Smooth muscle cell of the brain vasculature (primary cell): Measurements from ENCODE around the gene SLC25A51.

Source experiments
- DNase-seq: peaks from one replicate; pipeline ENCODE4 v3.0.0-alpha.2; 2012; ENCODE audit warnings: low read depth, low spot score

The SLC25A51 gene

DNA sequence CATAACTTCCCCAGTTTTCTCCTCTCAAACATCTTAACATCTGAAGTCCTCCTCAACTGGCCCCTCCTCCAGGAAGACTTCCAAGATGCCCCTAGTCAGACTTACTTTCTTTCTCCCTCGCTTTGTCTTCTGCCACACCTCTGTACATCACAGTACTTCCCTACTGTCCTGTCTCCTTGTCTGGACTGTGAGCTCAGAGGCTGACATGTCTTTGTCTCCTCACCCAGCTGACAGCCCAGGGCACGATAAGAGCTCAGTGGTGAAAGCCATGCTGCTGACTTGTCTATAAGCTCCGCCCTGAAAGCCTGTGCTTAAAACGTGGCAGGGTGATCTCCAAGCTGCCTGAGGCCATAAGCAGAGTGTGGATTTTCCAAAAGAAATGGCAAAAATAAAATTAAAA is 33.0 kb upstream of the SLC25A51 start:
- DNase-seq: no peak

DNA sequence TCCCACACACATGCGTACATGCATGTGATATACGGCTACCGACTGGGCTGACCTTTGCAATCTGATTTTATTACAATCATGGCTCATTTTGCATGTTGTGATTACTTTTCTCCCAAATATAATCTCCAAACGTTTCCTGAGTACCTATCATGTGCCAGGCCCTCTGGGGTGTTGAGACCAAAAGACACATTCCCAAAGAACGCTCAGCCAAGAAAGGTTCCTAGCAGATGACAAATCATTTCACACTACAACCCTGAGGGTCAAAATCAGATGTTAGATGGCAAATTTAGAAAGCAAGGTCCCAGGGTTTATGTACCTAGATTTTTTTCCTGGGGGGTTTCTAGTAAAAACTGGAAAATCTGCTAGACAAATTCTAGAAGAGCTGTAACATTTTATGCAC is 32.4 kb upstream of the SLC25A51 start:
- DNase-seq: no peak

DNA sequence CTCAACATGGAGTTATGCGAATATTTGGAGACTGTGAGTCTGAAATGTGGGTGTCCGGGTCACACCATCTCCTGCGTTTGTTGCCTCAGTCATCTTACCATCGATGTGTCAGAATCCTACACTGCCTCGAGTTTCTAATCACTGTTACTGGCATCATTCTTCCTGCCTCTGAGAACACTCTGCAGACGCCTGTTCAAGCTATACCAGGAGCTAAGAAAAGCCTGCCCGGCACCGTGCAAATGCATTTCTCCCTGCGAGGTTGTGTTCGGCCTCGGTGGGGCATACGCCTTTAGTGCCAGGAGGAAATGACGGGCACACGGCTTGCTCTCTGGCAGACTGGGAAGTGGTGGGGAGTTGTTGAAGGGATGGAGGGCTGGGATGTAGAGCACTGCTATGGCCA is 31.2 kb upstream of the SLC25A51 start:
- DNase-seq: no peak

DNA sequence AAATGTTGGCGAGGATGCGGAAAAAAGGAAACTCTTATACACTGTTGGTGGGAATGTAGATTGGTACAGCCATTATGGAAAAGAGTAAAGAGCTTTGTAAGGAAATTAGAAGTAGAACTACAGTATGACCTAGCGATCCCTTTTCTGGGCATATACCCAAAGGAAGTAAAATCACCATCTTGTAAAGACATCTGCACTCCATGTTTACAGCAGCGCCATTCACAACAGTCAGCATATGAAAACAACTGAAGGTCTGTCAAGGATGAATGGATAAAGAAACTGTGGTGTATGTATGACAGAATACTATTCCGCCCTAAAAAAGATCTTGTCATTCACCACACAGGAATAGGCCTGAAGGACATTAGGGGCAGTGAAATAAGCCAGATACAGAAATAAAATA is 27.7 kb upstream of the SLC25A51 start:
- DNase-seq: no peak

DNA sequence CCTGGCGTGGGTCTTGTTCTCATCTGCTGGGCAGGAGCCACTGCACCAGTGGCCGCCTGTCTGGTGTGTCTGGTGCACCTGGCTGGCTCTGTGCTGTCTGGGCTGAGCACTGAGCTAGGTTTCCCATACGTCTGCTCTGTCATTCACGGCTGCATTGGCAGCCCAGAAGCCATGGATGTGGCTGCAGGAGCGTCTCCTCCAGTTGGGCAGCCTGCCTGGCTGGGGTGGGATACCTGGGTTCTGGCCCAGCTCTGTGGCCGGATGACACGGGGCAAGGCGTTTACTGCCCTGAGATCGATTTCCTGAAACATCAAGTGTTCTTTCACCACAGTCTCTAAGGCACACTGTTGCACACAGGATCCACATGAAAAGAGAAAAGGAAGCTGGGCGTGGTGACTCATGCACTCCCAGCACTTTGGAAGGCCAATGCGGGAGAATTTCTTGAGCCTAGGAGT is 25.5 kb upstream of the SLC25A51 start:
- no peak for DNase-seq

DNA sequence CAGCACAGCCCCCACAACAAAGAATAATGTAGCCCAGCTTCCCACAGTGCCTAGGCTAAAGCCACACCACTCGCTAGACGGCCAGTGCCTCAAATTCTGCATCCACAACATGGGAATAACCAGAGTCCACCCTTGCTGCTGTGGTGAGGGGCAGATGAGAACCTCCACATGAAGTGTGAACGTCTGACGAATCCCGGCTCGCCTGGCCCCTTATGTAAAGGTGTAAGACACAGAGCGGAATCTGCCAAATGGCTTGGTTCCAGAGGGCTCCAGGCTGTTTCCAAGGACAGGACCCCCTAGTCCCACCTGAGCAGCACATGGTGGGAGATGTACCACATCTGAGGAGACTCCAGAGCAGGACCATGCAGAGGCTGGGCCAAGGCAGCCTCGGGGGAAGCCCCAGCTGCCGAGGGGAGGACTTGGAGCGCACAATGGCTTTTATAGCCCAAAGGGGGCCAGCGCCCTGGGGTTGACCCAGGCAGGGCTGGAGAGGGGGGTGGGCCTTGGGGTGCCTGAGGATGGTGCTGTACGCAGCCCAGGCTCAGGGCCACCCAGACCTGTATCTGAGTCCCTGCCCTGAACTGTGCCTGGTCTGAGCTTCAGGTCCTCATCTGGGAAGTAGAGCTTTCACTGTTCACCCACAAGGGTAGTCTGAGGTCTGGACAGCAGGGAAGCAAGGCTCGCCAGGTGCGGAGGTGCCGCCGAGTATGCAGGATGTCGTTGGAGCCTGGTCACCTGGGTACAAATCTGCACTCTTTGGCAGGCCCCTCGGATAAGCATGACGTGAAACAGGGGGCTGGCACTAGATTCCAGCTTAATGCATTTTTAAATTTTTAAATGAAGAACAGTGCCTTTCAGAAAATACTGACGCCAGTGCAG is 24.9 kb upstream of the SLC25A51 start:
- no peak for DNase-seq

DNA sequence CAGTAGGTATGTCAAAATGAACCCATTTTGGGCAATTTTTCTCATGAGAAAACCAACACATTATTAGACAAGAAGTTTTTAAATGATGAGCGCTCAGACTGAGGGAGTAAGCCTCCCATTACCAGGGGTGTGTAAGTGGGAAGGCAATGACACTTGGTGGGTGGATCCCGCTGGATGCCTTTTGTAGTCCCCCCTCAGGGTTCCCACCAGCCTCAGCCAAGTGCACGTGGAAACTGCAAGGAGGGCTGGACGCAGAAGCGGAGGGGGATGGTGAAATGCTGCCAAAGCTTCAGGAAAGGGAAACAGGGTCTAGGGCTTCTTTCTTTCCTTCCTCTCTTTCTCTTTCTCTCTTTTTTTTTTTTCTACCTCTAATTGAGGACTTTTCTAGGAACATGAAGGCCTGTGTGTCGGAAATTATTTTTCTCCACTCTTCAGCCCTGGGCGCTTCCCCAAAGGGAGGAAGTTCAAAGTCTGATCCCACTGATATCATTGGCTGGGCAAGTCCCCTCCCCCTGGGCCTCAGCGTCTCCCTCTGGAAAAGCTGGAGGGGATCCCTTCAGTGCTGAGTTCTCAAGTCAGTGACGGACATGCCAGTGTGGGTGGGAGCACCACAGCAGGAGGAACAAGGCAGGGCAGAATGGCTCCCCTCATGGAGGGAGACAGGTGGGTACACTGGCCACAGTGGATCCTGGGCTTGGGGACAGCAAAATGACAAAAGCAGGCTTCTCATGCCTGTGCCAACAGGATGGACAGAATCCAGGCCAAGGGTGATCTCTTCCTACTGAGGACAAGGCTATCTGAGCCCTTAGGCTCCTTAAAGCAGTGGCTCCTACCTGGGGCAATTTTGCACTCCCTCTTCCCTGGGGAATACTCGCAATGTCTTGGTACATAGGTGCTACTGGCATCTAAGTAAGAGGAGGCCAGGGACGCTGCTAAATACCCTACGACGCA is 23.9 kb upstream of the SLC25A51 start:
- no peak for DNase-seq

DNA sequence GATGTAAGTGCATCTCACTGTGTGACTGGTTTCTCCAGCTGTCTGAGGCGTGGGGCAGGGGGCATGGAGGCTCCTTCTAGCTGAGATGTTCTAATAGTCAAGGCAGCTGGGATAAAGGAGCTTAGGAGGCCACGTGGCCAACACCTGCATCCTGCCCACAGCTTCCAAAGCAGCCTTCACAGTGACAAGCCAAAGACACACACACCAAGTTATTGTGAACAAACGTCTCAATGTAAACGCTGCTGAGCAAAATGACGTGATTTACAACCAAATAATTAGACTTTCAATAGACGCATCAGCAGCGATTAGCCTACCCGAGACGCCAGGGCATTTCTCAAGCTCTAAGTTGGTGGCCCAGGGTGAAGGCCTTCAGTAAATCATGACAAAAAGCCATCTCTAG is 23.2 kb upstream of the SLC25A51 start:
- DNase-seq: no peak

DNA sequence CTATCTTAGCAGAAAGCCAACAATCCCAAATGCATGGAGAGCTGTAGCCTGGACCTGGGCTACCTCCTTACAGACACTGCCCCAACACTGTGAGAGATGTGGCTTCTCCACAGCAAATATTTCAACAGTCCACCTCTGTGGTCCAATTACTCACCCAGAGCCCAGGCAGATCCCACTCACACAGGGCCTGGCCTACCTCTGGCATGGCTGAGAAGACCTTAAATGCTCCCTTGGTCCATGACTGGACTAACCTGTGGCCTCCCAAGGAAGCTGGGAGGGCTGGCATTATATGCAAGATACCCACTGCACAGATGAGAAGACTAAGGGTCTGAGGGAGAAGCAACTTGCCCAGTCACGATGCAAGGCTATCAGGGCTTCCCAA is 22.8 kb upstream of the SLC25A51 start:
- DNase-seq: no peak

DNA sequence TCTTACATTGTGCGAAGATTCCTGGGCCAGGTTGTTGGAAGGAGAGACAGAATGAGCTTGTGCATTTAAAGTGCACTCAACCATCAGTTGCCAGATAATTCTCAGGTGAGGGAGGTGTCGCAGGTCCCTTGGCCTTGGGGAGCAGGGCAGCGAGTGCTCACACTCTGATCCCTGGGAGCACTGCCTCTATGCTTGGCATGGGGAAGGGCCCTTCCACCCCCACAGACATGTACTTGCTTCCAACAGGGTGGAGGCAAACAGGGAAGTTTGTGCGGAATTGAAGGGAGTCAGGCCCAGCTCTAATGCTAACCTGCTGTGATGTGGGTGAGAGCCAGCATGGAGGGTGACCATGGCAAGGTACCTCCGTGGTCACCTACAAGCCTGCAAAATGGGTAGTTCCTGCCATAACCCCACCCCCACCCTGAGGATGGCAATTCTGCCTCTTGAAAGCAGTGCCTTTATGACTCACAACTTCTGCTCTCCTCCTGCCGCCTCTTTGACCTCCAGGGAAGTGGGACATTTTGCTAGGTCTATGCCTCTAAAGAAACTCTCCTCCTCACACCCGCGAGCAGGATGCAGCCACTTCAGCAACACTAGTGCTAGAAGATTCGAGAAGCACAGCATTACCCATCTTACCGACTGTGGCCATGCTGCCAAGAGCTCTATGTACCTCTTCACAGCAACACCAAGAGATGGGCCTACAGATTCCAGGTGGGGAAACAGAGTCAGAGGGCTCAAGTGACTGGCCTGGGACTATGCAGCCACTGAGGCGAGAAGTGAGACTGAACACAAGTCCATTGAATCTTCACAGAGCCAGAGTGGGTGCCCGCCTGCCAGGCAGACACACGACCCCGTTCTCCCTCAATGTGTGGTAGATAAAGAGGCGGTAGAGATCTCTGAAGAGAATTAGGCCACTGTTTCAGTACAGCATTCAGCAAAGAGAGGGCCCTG is 22.1 kb upstream of the SLC25A51 start:
- DNase-seq: no peak

DNA sequence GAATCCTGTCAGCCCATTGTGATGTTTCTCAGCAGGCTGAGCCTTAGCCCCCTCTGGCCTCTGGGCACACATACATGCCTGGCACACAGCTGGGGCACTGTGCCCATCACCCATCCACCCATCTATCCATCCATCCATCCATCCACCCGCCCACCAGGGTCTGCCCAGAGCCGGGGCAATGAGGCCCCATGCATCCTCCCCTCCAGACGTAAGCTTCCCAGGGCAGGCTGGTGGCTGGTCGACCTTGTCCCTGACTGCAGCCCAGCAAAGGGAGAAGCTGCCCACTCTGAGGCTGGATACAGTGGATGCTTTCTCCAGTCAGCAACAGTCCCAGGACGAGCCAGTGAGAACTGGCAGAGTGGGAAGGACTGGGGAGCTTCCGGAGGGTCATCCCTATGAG is 21.1 kb upstream of the SLC25A51 start:
- DNase-seq: no peak

DNA sequence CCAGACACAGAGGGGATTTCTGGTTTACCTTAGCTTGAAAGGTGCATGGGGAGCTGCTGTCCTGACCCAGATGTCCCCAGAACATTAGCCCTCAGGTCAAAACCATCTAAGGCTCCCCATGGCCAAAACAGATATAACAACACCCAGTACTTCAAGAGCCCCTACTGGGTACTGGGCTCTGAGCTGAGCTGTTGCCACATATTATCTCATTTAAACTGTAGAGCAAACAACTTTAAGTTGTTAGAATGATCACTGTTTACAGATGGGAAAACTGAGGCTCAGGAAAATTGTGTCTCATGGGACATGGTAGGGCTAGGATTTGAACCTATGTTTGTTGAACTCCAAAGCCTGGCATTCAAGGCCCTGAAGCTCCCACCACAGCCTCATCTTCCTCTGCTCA is 20.6 kb upstream of the SLC25A51 start:
- DNase-seq: no peak

DNA sequence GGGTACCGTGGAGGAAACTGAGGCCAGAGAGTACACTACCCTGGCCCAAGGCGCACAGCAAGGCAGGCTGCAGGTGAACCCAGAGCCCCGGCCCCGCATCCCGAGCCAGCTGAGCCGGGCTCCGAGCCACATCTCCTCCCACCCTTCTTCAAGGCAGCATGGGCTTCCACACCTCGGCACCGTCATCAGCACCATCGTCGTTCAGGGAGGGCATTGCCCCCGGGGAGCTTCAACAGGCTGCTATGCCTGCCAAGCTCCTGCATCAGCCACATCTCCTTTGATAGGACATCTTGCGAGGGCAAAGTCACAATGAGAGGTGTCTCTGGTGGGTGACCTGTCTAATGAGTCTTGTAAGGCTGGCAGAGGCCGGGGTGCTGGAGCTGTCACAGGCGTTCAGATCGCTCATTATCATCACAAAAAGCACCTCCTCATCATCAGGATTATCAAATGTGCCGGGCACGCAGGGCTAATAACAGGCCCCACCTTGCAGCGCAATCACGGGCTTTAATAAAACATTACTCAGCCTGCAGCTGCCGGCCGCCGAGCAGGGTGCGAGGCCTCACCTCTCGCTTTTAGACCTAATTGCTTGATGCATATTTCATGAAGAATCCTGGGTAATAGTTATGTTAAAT is 20.0 kb upstream of the SLC25A51 start:
- DNase-seq: no peak

DNA sequence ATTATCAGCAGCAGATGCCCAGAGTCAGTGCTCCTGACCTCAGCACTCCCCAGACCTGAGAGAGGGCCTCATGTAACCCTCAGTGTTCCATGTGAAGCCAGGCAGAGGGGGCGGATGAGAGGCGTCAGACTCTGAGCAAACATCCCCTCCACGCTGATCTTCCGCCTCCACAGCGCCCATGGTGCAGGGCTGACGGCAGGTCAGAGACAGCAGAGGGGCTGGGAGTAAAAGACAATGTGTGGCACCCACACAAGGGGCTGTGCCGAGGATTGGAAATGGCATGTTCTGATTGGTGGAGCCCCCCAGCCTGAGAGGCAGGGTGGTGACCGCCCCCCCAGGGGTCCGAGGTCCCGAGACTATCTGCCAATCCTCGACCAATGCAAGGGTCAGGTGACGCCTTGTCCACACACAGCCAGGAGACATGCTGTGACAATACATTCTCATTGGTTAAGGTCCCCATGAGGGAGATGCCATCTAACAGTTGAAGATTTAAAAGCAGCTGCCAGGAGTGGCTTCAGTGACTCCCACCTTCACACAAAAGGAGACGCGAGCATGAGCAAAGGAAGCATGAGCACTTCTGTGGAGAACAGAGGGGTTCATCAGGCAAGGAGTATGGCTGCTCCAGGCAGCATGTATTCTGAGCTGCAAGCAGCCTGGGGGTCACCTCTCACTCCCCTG is 19.3 kb upstream of the SLC25A51 start:
- no peak for DNase-seq

DNA sequence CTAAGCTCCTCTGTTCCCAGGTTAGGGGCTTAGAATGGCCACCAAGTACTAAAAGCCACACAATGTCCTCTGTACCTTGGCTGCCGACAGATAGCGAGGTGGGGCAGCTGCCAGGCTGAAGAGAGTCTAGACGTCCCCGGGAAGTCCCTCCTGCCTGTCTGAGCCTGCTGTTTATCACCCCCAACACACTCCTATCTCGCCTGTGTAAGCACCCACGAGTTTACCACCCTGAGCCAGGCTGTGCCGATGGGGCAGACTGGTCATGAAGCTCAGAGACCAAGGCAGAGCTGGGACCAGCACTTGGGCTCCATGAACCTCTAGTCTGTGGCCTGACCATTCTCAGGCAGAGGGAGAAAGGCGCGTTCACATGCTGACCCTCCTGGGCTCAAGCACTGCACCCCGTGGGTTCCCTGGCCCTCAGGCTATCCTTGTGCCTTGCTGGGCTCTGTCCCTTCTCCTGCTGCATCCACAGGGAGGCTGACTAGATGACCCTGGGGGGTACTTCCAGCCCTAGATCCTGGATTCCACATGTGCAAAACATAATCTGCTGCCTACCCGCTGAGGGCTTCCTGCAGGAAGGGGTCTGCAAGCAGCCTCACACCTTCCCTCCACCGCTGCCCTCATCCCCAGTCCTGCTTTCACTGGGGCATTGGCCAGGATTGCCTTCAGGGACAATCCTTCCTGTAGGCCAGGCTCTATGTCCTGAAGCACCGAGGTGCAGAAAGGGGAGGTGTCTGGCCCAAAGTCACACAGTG is 18.6 kb upstream of the SLC25A51 start:
- DNase-seq: no peak

DNA sequence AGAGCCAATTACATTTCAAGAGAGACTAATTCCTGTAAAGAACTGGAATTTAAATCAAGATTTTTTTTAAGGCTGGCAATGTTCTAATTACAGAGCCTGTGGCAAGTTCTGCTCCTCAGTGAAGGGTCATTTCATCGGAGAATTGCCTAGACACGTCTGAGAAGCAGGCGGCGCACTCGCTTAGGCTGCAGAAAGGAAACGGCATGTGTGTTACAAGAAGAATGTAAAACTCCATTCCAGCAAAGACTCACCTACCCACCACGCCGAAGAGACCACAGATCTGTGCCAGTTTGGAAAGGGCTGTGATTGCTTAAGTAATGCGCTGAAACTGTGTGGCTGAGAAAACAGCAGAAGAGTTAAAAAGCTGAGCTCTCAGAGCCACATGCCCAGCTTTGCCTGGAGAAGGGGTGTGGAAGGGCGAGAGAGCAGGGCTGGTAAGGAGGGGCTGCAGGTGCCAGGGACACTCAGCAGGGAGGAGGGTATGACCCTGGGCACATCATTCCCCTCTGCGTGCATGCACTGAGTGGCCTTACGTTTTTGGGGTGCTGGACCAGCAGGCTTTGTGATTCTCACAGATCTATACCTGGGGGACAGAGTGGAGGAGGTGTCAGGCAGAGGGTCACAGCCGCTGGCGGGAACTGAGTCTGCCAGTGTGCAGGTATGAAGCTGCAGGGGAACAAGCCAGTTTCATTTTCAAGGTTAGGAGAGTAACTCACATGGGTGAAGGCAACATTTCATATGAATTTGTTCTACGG is 17.8 kb upstream of the SLC25A51 start:
- no peak for DNase-seq

DNA sequence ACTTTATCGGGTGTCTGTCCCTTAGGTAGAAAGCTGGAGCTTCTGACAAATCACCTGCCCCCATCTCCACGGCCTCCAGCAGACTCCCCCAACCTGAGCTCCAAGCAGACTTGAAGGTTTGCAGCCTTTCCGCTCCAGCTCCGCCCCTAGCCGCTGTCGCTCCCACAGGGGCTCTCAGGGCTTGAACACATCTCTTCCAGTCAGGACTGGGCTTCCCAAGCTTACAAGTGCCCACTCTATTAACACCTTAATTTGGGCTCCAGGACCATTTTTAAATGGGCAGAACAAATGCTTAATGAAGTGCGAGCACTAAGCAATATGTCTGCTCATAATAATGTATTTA is 17.2 kb upstream of the SLC25A51 start:
- no peak for DNase-seq

DNA sequence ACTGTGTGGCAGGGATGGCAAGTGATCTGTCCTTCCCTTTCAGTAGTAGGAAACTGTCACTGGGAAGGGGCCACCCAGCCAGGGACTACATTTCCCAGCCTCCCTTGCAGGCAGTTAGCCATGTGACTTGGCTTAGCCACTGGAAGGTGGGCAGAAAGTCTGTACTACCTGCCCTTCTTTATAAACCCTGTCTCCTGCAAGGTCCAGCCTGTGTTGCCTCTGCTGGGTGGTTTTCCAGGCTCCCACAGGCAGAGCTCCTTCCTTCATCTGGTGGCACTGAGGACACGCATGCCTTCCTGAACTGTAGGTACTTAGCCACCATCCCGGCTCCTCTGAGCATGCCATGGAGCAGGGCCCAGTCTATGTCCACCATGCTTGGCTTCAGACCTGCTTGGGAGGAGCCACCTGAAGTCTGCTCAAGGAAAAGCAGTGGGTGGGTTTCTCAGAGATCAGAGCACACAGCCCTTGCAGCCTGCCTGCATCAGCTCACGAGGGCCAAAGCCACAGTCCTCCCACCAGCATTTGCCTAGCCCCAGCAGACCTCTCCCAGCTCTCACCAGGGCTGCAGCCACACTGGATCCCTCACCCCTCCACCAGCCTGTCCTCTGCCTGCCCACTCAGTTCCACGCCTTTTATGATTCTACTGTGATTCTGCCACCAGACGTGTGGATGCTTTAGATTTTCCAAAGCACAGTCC is 16.7 kb upstream of the SLC25A51 start:
- no peak for DNase-seq

DNA sequence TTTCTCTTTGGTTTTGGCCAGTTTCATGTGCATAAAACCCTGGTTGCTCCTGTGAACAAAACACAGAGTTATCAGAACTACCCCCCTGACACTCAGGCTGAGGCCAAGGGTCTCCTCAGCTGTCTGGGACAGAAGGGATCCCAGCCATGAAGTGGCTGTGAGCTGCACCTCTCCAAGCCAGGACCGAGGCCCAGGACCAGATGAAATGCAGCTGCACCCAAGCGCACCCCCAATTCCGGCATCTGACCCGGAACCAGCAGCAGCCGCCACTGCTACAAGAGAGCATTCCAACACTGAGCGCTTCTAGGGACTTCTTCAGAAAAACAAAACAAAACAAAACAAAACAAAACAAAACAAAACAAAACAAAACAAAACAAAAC is 16.0 kb upstream of the SLC25A51 start:
- no peak for DNase-seq
